HEK293 (cell line): ENCODE results near the gene FAXC.
A peak's percentile ranks its signal among the peaks of the same experiment; 100 is the strongest.

Experiments used
- BCL6B ChIP-seq: fragments of 450-650 bp; formaldehyde crosslinking; IDR thresholded peaks from 2 replicates; pipeline ENCODE4 v1.5.1; 2017; ENCODE audit warnings: missing biosample characterization, missing genetic modification characterization
- ELK4 ChIP-seq: IDR thresholded peaks from 2 replicates; pipeline ENCODE4 v1.6.1; 2011; ENCODE audit warnings: mild to moderate bottlenecking, low read depth, low read length, borderline replicate concordance
- GFI1B ChIP-seq: fragments of 450-650 bp; formaldehyde crosslinking; IDR thresholded peaks from 2 replicates; pipeline ENCODE4 v1.5.1; 2016; ENCODE audit warnings: missing biosample characterization, missing genetic modification characterization
- HIC1 ChIP-seq: fragments of 450-650 bp; formaldehyde crosslinking; IDR thresholded peaks from 2 replicates; pipeline ENCODE4 v1.5.1; 2016; ENCODE audit warnings: missing biosample characterization, missing genetic modification characterization
- INSM2 ChIP-seq: fragments of 450-650 bp; formaldehyde crosslinking; IDR thresholded peaks from 2 replicates; pipeline ENCODE4 v1.5.1; 2016; ENCODE audit warnings: missing biosample characterization, missing genetic modification characterization
- SALL2 ChIP-seq: fragments of 450-650 bp; formaldehyde crosslinking; IDR thresholded peaks from 2 replicates; pipeline ENCODE4 v1.5.0; 2017; ENCODE audit warnings: missing biosample characterization, mild to moderate bottlenecking, missing genetic modification characterization, borderline replicate concordance
- ZBTB1 ChIP-seq: fragments of 450-650 bp; formaldehyde crosslinking; IDR thresholded peaks from 2 replicates; pipeline ENCODE4 v1.5.1; 2016; ENCODE audit warnings: missing biosample characterization, missing genetic modification characterization
- ZBTB11 ChIP-seq: fragments of 450-650 bp; formaldehyde crosslinking; conservative IDR thresholded peaks from 2 replicates; pipeline ENCODE4 v1.5.1; 2016; ENCODE audit warnings: low read depth, missing biosample characterization, missing genetic modification characterization
- ZBTB26 ChIP-seq: fragments of 450-650 bp; formaldehyde crosslinking; optimal IDR thresholded peaks from 2 replicates; pipeline ENCODE3; 2016; ENCODE audit warnings: missing biosample characterization, mild to moderate bottlenecking, missing genetic modification characterization
- ZFP3 ChIP-seq: fragments of 450-650 bp; formaldehyde crosslinking; IDR thresholded peaks from 2 replicates; pipeline ENCODE4 v1.5.1; 2016; ENCODE audit warnings: low read depth, missing biosample characterization, missing genetic modification characterization
- ZNF138 ChIP-seq: fragments of 450-650 bp; formaldehyde crosslinking; IDR thresholded peaks from 2 replicates; pipeline ENCODE4 v1.5.1; 2016; ENCODE audit warnings: missing biosample characterization, missing genetic modification characterization, borderline replicate concordance
- ZNF140 ChIP-seq: fragments of 450-650 bp; formaldehyde crosslinking; IDR thresholded peaks from 2 replicates; pipeline ENCODE4 v1.5.1; 2016; ENCODE audit warnings: missing biosample characterization, missing genetic modification characterization
- ZNF175 ChIP-seq: fragments of 450-650 bp; formaldehyde crosslinking; IDR thresholded peaks from 2 replicates; pipeline ENCODE4 v1.5.1; 2016; ENCODE audit warnings: missing biosample characterization, missing genetic modification characterization
- ZNF239 ChIP-seq: fragments of 450-650 bp; formaldehyde crosslinking; IDR thresholded peaks from 2 replicates; pipeline ENCODE4 v1.5.1; 2016; ENCODE audit warnings: missing biosample characterization, missing genetic modification characterization
- ZNF335 ChIP-seq: fragments of 450-650 bp; formaldehyde crosslinking; conservative IDR thresholded peaks from 2 replicates; pipeline ENCODE4 v1.5.1; 2016; ENCODE audit warnings: missing biosample characterization, missing genetic modification characterization
- ZNF433 ChIP-seq: fragments of 450-650 bp; formaldehyde crosslinking; IDR thresholded peaks from 2 replicates; pipeline ENCODE4 v1.5.1; 2016; ENCODE audit warnings: missing biosample characterization, missing genetic modification characterization, low read depth
- ZNF48 ChIP-seq: fragments of 450-650 bp; formaldehyde crosslinking; IDR thresholded peaks from 2 replicates; pipeline ENCODE4 v1.5.1; 2016; ENCODE audit warnings: missing biosample characterization, missing genetic modification characterization
- ZNF488 ChIP-seq: fragments of 450-650 bp; formaldehyde crosslinking; IDR thresholded peaks from 2 replicates; pipeline ENCODE4 v1.5.1; 2016; ENCODE audit warnings: missing biosample characterization, missing genetic modification characterization
- ZNF510 ChIP-seq: fragments of 450-650 bp; formaldehyde crosslinking; IDR thresholded peaks from 2 replicates; pipeline ENCODE4 v1.5.1; 2018; ENCODE audit warnings: mild to moderate bottlenecking, missing genetic modification characterization, missing biosample characterization; ENCODE audit not compliant: insufficient replicate concordance
- ZNF513 ChIP-seq: fragments of 450-650 bp; IDR thresholded peaks from 2 replicates; pipeline ENCODE4 v1.5.1; 2018; ENCODE audit warnings: missing biosample characterization, missing genetic modification characterization
- ZNF549 ChIP-seq: fragments of 450-650 bp; IDR thresholded peaks from 2 replicates; pipeline ENCODE4 v1.5.1; 2018; ENCODE audit warnings: missing biosample characterization, missing genetic modification characterization, mild to moderate bottlenecking, inconsistent platforms, moderate library complexity
- ZNF623 ChIP-seq: fragments of 450-650 bp; formaldehyde crosslinking; IDR thresholded peaks from 2 replicates; pipeline ENCODE4 v1.5.1; 2016; ENCODE audit warnings: missing biosample characterization, missing genetic modification characterization
- ZNF645 ChIP-seq: fragments of 450-650 bp; formaldehyde crosslinking; IDR thresholded peaks from 2 replicates; pipeline ENCODE4; 2016; ENCODE audit warnings: missing biosample characterization, missing genetic modification characterization

The FAXC gene

GRCh38 chr6:99393698-99394531, 44.4 kb upstream of the FAXC start, which contains the start of gene COQ3 (continued):
- TF ChIP-seq ZNF513 (tag by site-specific recombination) (no peak), ZNF239 (tag by site-specific recombination) (no peak), BCL6B (no peak), ZNF623 (tag by site-specific recombination) (0 out of 2 replicates have a peak, but pooled peaks have one; percentile 33), ZBTB1 (no peak), ZNF140 (tag by site-specific recombination) (no peak), ZNF549 (tag by site-specific recombination) (no peak), ZFP3 (no peak; the same call in 1 of the 2 replicates), ZBTB26 (tag by site-specific recombination) (peak; percentile 55), ZBTB11 (peak; percentile 99), ZNF175 (no peak), GFI1B (no peak), ZNF645 (tag by site-specific recombination) (no peak), ZNF488 (tag by site-specific recombination) (no peak), INSM2 (peak; percentile 41; the same call in 1 of the 2 replicates), ZNF48 (tag by site-specific recombination) (no peak), ZNF510 (tag by site-specific recombination) (no peak), SALL2 (tag by site-specific recombination) (no peak), ELK4 (no peak), HIC1 (tag by site-specific recombination) (no peak), ZNF335 (tag by site-specific recombination) (peak; percentile 85), ZNF433 (no peak), ZNF138 (no peak)
